Right hindlimb (tissue), 1 donor: ENCODE results near the gene OR8B4.
"Not testable (repeated sequence)": the region's sequence is repeated elsewhere in the genome, so short reads cannot be mapped to it uniquely, and the experiment has no call there.

ENCODE experiments used
- DNase-seq: peaks from one replicate; pipeline ENCODE4 v3.0.0-alpha.2; 2018

Gene OR8B4

GRCh38 chr11:124424384-124424921, at the start of gene OR8B4:
Gene OR8B4, minus strand, starts transcription at chr11:124424871. Its CDS starts 0 bp downstream, at chr11:124424871.
- DNase-seq: no peak

- DNase-seq: no peak
Observed at GRCh38 chr11:124474079-124474478, 49.4 kb upstream of the OR8B4 start.

- no peak for DNase-seq
Observed at GRCh38 chr11:124473476-124473875, 48.8 kb upstream of the OR8B4 start.

- DNase-seq: peak; percentile 71
Observed at GRCh38 chr11:124470561-124471227, 46.0 kb upstream of the OR8B4 start.

- DNase-seq: peak; percentile 26
Observed at GRCh38 chr11:124467381-124467927, 42.8 kb upstream of the OR8B4 start.

GRCh38 chr11:124465368-124465767, 40.7 kb upstream of the OR8B4 start:
- no peak for DNase-seq

GRCh38 chr11:124463990-124464389, 39.3 kb upstream of the OR8B4 start:
- no peak for DNase-seq

GRCh38 chr11:124463324-124463723, 38.7 kb upstream of the OR8B4 start:
- peak; percentile 53 for DNase-seq

GRCh38 chr11:124460459-124460858, 35.8 kb upstream of the OR8B4 start:
- no peak for DNase-seq

- DNase-seq: not testable (repeated sequence)
Observed at GRCh38 chr11:124459379-124459778, 34.7 kb upstream of the OR8B4 start.

- no peak for DNase-seq
Observed at GRCh38 chr11:124454552-124454951, 29.9 kb upstream of the OR8B4 start.

- DNase-seq: no peak
Observed at GRCh38 chr11:124446916-124447315, 22.2 kb upstream of the OR8B4 start.

GRCh38 chr11:124445646-124446150, 21.0 kb upstream of the OR8B4 start, which contains the start of gene OR8B8:
Gene OR8B8, minus strand, starts transcription at chr11:124445696. Its CDS starts 4,611 bp downstream, at chr11:124441085.
- DNase-seq: no peak

- DNase-seq: no peak
Observed at GRCh38 chr11:124442847-124443246, 18.2 kb upstream of the OR8B4 start.

- no peak for DNase-seq
Observed at GRCh38 chr11:124442442-124442841, 17.8 kb upstream of the OR8B4 start.

GRCh38 chr11:124441519-124441918, 16.8 kb upstream of the OR8B4 start:
- DNase-seq: no peak

GRCh38 chr11:124441081-124441480, 16.4 kb upstream of the OR8B4 start:
- DNase-seq: no peak

- DNase-seq: no peak
Observed at GRCh38 chr11:124440608-124441007, 15.9 kb upstream of the OR8B4 start.

GRCh38 chr11:124434699-124435098, 10.0 kb upstream of the OR8B4 start:
- no peak for DNase-seq

- DNase-seq: no peak
Observed at GRCh38 chr11:124429599-124429998, 4.9 kb upstream of the OR8B4 start.

- DNase-seq: no peak
Observed at GRCh38 chr11:124421043-124421442, 3.6 kb downstream of the OR8B4 start.

- DNase-seq: no peak
Observed at GRCh38 chr11:124415356-124415923, 9.2 kb downstream of the OR8B4 start.

GRCh38 chr11:124409906-124410305, 14.8 kb downstream of the OR8B4 start:
- DNase-seq: no peak

- DNase-seq: no peak
Observed at GRCh38 chr11:124405581-124405980, 19.1 kb downstream of the OR8B4 start.
